ENCODE results near the gene SHQ1. TPM values are rescaled to one million over a fixed set of nuclear protein-coding genes. Genes with fewer than 3 reads are reported as not detected.

SHQ1 gene
- total RNA-seq, 1 experiment from 2014 or later, result 27.6 TPM

GRCh38 chr3:72860053-72860452 lies 11.8 kb upstream of the SHQ1 start:
- TF ChIP-seq ZBTB33 (IDR thresholded peaks at IDR 0.05; ENCODE audit: extremely low read depth, insufficient replicate concordance, low read length) (no peak), FOSL1 (IDR thresholded peaks at IDR 0.05; ENCODE audit: low read depth) (no peak), YY1 (IDR thresholded peaks at IDR 0.05; ENCODE audit: extremely low read depth, insufficient replicate concordance, low read depth, low read length) (no peak), POLR2A (IDR thresholded peaks at IDR 0.05; ENCODE audit: borderline replicate concordance, extremely low read depth, insufficient read depth, insufficient read length) (no peak), EZH2 (IDR thresholded peaks at IDR 0.05) (no peak), EZH2phosphoT487 (IDR thresholded peaks at IDR 0.05; ENCODE audit: borderline replicate concordance) (no peak), SIN3A (IDR thresholded peaks at IDR 0.05; ENCODE audit: low read depth) (no peak), SRF (IDR thresholded peaks at IDR 0.05; ENCODE audit: low read depth) (no peak), TCF7L2 (IDR thresholded peaks at IDR 0.05; ENCODE audit: borderline replicate concordance, extremely low read depth, insufficient read depth, insufficient read length) (no peak), RAD21 (IDR thresholded peaks at IDR 0.05; ENCODE audit: low read depth) (no peak)
- Histone ChIP-seq H3K27ac (ENCODE audit: low read depth, low read length) (no peak overlapping the region), H3K79me2 (ENCODE audit: insufficient read depth, low read length) (no peaks in the 10 kb centered on the region), H2AFZ (ENCODE audit: low read depth, low read length, poor library complexity, severe bottlenecking) (no peak overlapping the region), H3K9me2 (ENCODE audit: insufficient read depth) (no peaks in the 10 kb centered on the region), H3K4me1 (ENCODE audit: control insufficient read depth in 1 of 2, insufficient read depth in 2 of 2, low read length in 2 of 2) (no peaks in the 10 kb centered on the region), H3K4me2 (ENCODE audit: low read length) (no peak overlapping the region), H3K36me3 (ENCODE audit: control insufficient read depth in 1 of 2, insufficient read depth in 2 of 2, low read length in 2 of 2) (no peaks in the 10 kb centered on the region), H4K20me1 (ENCODE audit: insufficient read depth) (no peaks in the 10 kb centered on the region), H3K4me3 (replicated peaks in 1 of 2; ENCODE audit: low read depth in 1 of 2, low read length in 2 of 2) (no peak overlapping the region), H3K9me3 (ENCODE audit: control insufficient read depth in 1 of 2, insufficient read depth in 1 of 2, low read depth in 1 of 2, low read length in 2 of 2) (no peaks in the 10 kb centered on the region), H3K27me3 (ENCODE audit: insufficient read depth, low read length) (no peaks in the 10 kb centered on the region), H3K9ac (ENCODE audit: low read length) (no peak overlapping the region)
- DNase-seq (ENCODE audit: low read depth, low spot score), result no peak
- POLR2A ChIA-PET, result no interaction called here
- BruUV-seq (replicated peaks), result no TSS peak
- no peak for ATAC-seq
- CTCF ChIA-PET, result interaction anchor here (2.3 kb wide), 1 partner anchor 9 kb away, joined by 6 read pairs; no protein-coding TSS in a partner anchor
- RAD21 ChIA-PET (ENCODE audit: low non-redundant PET in 1 of 2, low total read pairs in 2 of 2, uncharacterized antibody in 2 of 2, unreplicated experiment in 2 of 2), result no interaction called here
- intact Hi-C loops (cut with micrococcal nuclease), result no loop called here

All from HCT116 (cell line).